Measurements from ENCODE around the gene PRR11. TPM values are rescaled to one million over a fixed set of nuclear protein-coding genes. Genes with fewer than 3 reads are reported as not detected.
A peak's percentile ranks its signal among the peaks of the same experiment; 100 is the strongest.

Gene PRR11
- total RNA-seq, 1 experiment from 2014 or later, result 86.7 TPM

DNA sequence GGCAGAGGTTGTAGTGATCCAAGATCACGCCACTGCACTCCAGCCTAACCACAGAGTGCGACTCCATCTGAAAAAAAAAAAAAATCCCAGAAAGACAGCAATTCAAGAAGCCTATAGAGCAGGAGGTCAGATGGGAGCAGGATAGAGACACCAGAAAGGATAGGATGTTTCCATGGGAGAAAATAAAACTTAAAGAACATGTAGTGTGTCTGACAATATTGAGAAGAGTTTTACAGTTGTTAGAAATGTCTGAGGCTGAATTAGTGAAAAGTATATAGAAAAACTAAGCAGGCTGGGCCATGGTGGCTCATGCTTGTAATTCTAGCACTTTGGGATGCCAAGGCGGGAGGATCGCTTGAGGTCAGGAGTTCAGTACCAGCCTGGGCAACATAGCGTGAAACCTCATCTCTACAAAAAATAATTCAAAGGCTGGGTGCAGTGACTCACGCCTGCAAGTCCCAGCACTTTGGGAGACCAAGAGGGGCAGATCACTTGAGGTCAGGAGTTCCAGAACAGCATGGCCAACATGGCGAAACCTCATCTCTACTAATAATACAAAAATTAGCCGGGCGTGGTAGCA is 33.6 kb upstream of the PRR11 start:
- H3K9me3 ChIP-seq (ENCODE audit: control insufficient read depth in 1 of 2, insufficient read depth in 1 of 2, low read depth in 1 of 2, low read length in 2 of 2), result no peaks in the 10 kb centered on the region
- H3K4me1 ChIP-seq (ENCODE audit: control insufficient read depth in 1 of 2, insufficient read depth in 2 of 2, low read length in 2 of 2), result no peaks in the 10 kb centered on the region
- no peak overlapping the region for H3K27ac ChIP-seq (ENCODE audit: low read depth, low read length)
- ChIA-PET RAD21 (ENCODE audit: low non-redundant PET in 1 of 2, low total read pairs in 2 of 2, uncharacterized antibody in 2 of 2, unreplicated experiment in 2 of 2) (no interaction called here), POLR2A (no interaction called here), CTCF (no interaction called here)
- no peaks in the 10 kb centered on the region for H4K20me1 ChIP-seq (ENCODE audit: insufficient read depth)
- DNase-seq (ENCODE audit: low read depth, low spot score) (no peak), ATAC-seq (peak; percentile 17; the same call in 1 of the 2 replicates)
- no peak overlapping the region for H2AFZ ChIP-seq (ENCODE audit: low read depth, low read length, poor library complexity, severe bottlenecking)
- no peak overlapping the region for H3K4me3 ChIP-seq (replicated peaks in 1 of 2; ENCODE audit: low read depth in 1 of 2, low read length in 2 of 2)
- intact Hi-C loops (cut with micrococcal nuclease), result no loop called here
- H3K9ac ChIP-seq (ENCODE audit: low read length), result no peak overlapping the region
- peaks cover 26% of the 10 kb centered on the region for H3K79me2 ChIP-seq (ENCODE audit: insufficient read depth, low read length)
- H3K9me2 ChIP-seq (ENCODE audit: insufficient read depth), result no peaks in the 10 kb centered on the region
- BruUV-seq (replicated peaks), result no TSS peak
- peaks cover 0 to 5% of the 10 kb centered on the region in 2 experiments for H3K36me3 ChIP-seq (ENCODE audit: control insufficient read depth in 1 of 2, insufficient read depth in 2 of 2, low read length in 2 of 2)
- TF ChIP-seq FOSL1 (IDR thresholded peaks at IDR 0.05; ENCODE audit: low read depth) (no peak), YY1 (IDR thresholded peaks at IDR 0.05; ENCODE audit: extremely low read depth, insufficient replicate concordance, low read depth, low read length) (no peak), POLR2AphosphoS5 (IDR thresholded peaks at IDR 0.05; ENCODE audit: low read depth, low read length) (no peak), TCF7L2 (IDR thresholded peaks at IDR 0.05; ENCODE audit: borderline replicate concordance, extremely low read depth, insufficient read depth, insufficient read length) (no peak), RAD21 (IDR thresholded peaks at IDR 0.05; ENCODE audit: low read depth) (no peak), ELF1 (IDR thresholded peaks at IDR 0.05; ENCODE audit: borderline replicate concordance, low read depth) (no peak), EZH2phosphoT487 (IDR thresholded peaks at IDR 0.05; ENCODE audit: borderline replicate concordance) (no peak), JUND (IDR thresholded peaks at IDR 0.05) (no peak), POLR2A (IDR thresholded peaks at IDR 0.05; ENCODE audit: borderline replicate concordance, extremely low read depth, insufficient read depth, insufficient read length) (no peak), SIN3A (IDR thresholded peaks at IDR 0.05; ENCODE audit: low read depth) (no peak), SP1 (IDR thresholded peaks at IDR 0.05; ENCODE audit: low read depth) (no peak), ZFX (IDR thresholded peaks at IDR 0.05) (no peak), EZH2 (IDR thresholded peaks at IDR 0.05) (no peak)
- TF ChIP-seq, protein P1, sequence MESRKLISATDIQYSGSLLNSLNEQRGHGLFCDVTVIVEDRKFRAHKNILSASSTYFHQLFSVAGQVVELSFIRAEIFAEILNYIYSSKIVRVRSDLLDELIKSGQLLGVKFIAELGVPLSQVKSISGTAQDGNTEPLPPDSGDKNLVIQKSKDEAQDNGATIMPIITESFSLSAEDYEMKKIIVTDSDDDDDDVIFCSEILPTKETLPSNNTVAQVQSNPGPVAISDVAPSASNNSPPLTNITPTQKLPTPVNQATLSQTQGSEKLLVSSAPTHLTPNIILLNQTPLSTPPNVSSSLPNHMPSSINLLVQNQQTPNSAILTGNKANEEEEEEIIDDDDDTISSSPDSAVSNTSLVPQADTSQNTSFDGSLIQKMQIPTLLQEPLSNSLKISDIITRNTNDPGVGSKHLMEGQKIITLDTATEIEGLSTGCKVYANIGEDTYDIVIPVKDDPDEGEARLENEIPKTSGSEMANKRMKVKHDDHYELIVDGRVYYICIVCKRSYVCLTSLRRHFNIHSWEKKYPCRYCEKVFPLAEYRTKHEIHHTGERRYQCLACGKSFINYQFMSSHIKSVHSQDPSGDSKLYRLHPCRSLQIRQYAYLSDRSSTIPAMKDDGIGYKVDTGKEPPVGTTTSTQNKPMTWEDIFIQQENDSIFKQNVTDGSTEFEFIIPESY (IDR thresholded peaks at IDR 0.05; ENCODE audit: extremely low read depth, insufficient replicate concordance, low read length), result no peak
- TF ChIP-seq, protein P2, sequence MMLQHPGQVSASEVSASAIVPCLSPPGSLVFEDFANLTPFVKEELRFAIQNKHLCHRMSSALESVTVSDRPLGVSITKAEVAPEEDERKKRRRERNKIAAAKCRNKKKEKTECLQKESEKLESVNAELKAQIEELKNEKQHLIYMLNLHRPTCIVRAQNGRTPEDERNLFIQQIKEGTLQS (IDR thresholded peaks at IDR 0.05), result no peak
- TF ChIP-seq, protein P3, sequence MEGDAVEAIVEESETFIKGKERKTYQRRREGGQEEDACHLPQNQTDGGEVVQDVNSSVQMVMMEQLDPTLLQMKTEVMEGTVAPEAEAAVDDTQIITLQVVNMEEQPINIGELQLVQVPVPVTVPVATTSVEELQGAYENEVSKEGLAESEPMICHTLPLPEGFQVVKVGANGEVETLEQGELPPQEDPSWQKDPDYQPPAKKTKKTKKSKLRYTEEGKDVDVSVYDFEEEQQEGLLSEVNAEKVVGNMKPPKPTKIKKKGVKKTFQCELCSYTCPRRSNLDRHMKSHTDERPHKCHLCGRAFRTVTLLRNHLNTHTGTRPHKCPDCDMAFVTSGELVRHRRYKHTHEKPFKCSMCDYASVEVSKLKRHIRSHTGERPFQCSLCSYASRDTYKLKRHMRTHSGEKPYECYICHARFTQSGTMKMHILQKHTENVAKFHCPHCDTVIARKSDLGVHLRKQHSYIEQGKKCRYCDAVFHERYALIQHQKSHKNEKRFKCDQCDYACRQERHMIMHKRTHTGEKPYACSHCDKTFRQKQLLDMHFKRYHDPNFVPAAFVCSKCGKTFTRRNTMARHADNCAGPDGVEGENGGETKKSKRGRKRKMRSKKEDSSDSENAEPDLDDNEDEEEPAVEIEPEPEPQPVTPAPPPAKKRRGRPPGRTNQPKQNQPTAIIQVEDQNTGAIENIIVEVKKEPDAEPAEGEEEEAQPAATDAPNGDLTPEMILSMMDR (IDR thresholded peaks at IDR 0.05 in 2 of 3, conservative IDR thresholded peaks at IDR 0.05 in 1 of 3; ENCODE audit: borderline replicate concordance in 1 of 3, insufficient read depth in 1 of 3, low read depth in 2 of 3, low read length in 2 of 3), result no peak
- no peaks in the 10 kb centered on the region for H3K27me3 ChIP-seq (ENCODE audit: insufficient read depth, low read length)
- H3K4me2 ChIP-seq (ENCODE audit: low read length), result no peak overlapping the region
